H1 (cell line): Measurements from ENCODE around the gene ETDC.
"Not testable (repeated sequence)": the region's sequence is repeated elsewhere in the genome, so short reads cannot be mapped to it uniquely, and the experiment has no call there.

Experiments
- ATF3 ChIP-seq: IDR thresholded peaks from 2 replicates; pipeline ENCODE4 v1.6.1; 2011; ENCODE audit warnings: low read depth, mild to moderate bottlenecking, low read length; ENCODE audit not compliant: insufficient read depth
- CBX5 ChIP-seq: fragments of 300-800, 300-1000 bp; sonication (generic); IDR thresholded peaks from 2 replicates; pipeline ENCODE4 v1.7.1; 2016; ENCODE audit warnings: antibody characterized with exemption, low read length, low read depth
- CREB1 ChIP-seq: IDR thresholded peaks from 2 replicates; pipeline ENCODE4 v1.6.1; 2012; ENCODE audit warnings: inconsistent platforms
- CTCF ChIP-seq, 3 experiments: IDR thresholded peaks; 1 replicate in 2 of 3; 2 replicates in 1 of 3; pipeline versions ENCODE4 v1.5.1 to v1.6.1; 2011; ENCODE audit warnings: low read length in 3 of 3, mild to moderate bottlenecking in 3 of 3, inconsistent platforms in 2 of 3, low read depth in 1 of 3, moderate library complexity in 1 of 3; ENCODE audit not compliant: insufficient read depth in 1 of 3; ENCODE audit errors: control extremely low read depth in 1 of 3
- EP300 ChIP-seq, 2 experiments: IDR thresholded peaks; 1 replicate in 1 of 2; 2 replicates in 1 of 2; pipeline ENCODE4 v1.6.1; 2011 to 2012; ENCODE audit warnings: low read depth in 2 of 2, low read length in 2 of 2, mild to moderate bottlenecking in 2 of 2, borderline replicate concordance in 1 of 2, inconsistent platforms in 1 of 2, moderate library complexity in 1 of 2
- HDAC2 ChIP-seq, 2 experiments: fragments of 300-600 bp in 1 of 2; sonication (generic) in 1 of 2; IDR thresholded peaks; 2 replicates each; pipeline ENCODE4 v1.6.1; 2011 to 2012; ENCODE audit warnings: low read depth in 2 of 2, low read length in 2 of 2, mild to moderate bottlenecking in 2 of 2, moderate library complexity in 2 of 2, borderline replicate concordance in 1 of 2, inconsistent platforms in 1 of 2
- MAX ChIP-seq: IDR thresholded peaks from 2 replicates; pipeline ENCODE4 v1.6.1; 2012; ENCODE audit warnings: inconsistent platforms
- POLR2AphosphoS5 ChIP-seq: IDR thresholded peaks from 2 replicates; pipeline ENCODE4 v1.6.1; 2011; ENCODE audit warnings: low read depth, low read length
- TEAD4 ChIP-seq: IDR thresholded peaks from 2 replicates; pipeline ENCODE4 v1.6.1; 2012; ENCODE audit warnings: low read depth, low read length, inconsistent platforms, mixed read lengths
- USF2 ChIP-seq: IDR thresholded peaks from 2 replicates; pipeline ENCODE4 v1.6.1; 2011; ENCODE audit warnings: low read length, improper control_type of control experiment

- TF ChIP-seq CTCF (IDR thresholded peaks at IDR 0.05; ENCODE audit: control extremely low read depth in 1 of 3, insufficient read depth in 1 of 3, low read depth in 1 of 3, low read length in 3 of 3); CBX5; ATF3; MAX; TEAD4; POLR2AphosphoS5; CREB1; HDAC2 (IDR thresholded peaks at IDR 0.05; ENCODE audit: borderline replicate concordance in 1 of 2, low read depth in 2 of 2, low read length in 2 of 2); EP300 (IDR thresholded peaks at IDR 0.05; ENCODE audit: borderline replicate concordance in 1 of 2, low read depth in 2 of 2, low read length in 2 of 2); USF2: not testable (repeated sequence)
Measured at GRCh38 chrX:135325036-135325818, 15.9 kb downstream of the ETDC start.
